Measurements from ENCODE around the gene NUP93.

The NUP93 gene

DNA sequence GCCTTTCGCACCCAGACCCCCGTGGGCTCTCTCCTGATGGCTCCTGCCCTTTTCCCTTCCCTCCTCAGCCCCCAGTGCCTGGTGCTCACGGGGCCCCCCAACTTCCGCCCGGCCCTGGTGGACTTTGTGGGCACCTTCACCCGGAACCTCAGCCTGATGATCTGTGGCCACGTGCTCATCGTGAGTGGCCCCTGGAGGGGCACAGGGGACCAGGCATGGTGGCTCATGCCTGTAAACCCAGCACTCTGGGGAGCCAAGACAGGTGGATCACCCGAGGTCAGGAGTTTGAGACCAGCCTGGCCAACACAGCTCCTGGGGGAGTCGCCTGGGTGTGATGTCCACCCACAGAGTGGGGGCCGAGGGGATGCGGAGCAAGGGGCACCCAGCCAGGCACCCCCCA lies 156.4 kb downstream of the NUP93 start:
- no peak for DNase-seq

DNA sequence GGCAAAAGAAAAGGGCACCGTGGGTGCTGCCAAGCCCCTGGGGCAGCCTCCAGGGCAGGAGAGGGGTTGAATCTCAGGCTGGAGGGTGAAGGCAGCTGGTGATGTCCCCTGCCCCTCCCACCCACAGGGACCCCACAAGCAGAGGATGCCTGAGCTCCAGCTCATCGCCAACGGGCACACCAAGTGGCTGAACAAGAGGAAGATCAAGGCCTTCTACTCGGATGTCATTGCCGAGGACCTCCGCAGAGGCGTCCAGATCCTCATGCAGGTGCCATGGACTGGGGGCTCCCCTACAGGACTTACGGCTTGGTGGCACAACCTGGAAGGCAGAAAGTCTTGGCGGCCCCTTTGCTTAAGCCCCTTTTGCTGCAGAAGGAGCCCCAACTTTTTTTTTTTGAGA lies 156.9 kb downstream of the NUP93 start:
- no peak for DNase-seq

DNA sequence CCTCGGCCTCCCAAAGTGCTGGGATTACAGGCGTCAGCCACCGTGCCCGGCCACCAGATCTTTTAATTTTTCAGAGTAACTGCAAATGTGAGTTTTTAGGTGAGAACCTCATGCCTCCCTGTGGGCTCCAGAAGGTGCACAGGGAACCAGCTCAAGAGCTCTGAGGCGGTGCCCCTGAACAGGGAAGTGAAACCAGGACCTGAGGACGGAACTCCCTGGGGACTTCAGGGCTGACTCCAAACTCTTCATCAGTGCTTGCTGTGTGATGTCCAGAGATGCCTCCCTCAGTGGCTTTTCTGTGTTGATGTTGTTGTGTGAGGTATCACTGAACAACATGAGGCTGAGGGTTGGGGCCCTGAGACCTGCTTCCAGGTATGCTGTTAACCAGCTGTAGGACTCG lies 158.9 kb downstream of the NUP93 start:
- DNase-seq = no peak

DNA sequence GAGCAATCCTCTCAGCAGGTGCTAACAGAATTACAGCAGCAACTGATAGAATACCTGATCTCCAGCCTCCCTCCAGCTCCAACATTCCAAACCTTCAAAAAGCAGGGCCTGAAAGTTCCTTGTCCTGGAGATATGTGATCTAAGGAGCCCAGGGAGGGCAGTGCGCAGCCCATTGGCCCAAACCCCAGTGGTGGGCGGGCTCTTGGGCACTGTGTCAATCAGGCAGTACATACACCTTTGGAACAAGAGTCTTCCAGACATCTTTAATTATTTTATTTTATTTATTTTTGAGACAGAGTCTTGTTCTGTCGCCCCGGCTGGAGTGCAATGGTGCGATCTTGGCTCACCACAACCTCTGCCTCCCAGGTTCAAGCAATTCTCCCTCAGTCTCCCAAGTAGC lies 159.3 kb downstream of the NUP93 start:
- no peak for DNase-seq

DNA sequence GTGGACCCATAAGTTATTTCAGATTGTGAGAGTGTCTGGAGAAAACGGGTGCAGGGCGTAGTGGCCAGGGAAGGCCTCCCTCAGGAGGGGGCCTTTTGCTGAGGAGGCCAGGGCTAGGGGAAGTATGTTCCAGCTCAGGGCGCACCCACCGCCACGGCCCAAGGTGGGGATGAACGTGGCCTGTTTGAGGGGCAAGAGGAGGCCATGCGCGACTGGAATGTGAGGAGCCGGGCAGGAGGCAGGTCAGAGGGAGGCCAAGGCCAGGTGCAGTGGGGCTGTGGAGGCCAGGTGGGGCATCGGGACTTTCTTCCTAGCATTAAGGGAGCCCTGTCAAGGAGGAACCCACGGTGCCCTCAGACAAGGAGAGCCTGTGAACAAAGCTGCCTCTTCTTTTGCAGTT lies 161.8 kb downstream of the NUP93 start:
- no peak for DNase-seq

DNA sequence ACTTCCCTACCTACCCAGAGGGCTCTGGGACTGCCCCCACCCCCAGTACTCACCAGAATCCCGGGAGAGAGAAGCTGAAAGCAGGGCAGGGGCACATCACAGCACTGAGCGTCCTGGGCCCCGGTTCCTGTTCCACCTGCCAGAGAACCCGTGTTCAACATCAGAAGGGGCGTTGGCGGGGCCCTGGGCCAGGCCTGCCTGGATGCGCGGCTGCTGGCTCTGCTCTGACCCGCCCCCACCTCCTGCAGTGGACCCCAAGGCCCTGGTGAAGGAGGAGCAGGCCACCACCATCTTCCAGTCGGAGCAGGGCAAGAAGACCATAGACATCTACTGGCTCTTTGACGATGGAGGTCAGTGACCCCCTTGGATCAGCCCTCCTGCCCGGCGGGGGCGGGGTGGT lies 162.8 kb downstream of the NUP93 start:
- DNase-seq = no peak

DNA sequence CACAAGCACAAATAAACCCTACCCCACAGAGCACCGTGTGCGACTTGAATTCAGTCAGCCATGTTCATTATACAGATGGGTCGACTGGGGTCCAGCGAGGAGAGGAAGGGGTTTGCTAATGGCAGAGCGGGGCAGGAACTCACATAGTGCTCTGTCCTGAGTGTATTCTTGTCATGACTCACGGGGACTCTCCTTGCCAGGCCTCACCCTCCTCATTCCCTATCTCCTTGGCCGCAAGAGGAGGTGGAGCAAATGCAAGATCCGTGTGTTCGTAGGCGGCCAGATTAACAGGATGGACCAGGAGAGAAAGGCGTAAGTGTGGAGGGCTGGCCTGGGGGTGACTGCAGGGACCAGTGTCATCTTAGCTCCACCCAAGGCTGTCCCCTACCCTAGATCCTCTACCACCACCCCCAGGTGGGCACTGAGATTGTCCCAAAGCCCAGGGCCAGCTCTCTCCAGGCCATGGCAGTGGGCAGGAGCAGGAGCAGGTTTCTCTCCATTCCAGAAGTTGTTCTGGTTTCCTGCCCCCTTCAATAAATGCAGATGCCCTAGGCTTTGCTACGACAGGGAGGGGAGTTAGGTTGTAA lies 164.5 kb downstream of the NUP93 start:
- no peak for DNase-seq

DNA sequence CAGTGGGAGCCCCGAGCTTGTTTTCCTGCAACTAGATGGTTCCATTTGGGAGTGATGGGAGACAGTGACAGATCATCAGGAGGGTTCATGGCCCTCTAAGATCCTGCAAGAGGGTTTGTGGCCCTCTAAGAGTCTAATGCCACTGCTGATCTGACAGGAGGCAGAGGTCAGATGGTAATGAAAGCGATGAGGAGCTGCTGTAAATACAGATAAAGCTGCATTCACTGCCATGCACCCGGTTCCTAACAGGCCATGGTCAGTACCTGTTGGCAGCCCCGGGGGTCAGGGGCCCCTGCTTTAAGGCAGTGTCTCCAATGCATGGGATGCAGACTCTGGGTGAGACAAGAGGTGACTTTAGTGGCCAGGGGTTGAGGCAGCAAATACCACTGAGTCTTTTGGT lies 165.9 kb downstream of the NUP93 start:
- no peak for DNase-seq

DNA sequence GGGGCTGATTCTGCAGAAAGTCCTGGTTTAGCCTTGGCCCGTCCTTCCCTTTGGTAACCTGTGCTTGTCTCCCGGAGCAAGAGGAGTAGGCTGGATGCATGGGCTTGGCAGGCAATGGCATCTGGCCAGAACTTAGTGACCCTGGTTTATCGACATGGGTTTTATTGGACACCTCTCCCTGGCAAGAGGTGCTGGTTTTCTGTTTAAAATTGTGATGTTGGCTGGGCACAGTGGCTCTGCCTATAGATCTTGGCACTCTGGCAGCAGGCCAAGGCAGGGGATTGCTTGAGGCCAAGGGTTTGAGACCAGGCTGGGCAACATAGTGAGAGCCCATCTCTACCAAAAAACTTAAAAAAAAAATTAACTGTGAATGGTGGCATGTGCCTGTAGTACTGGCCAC lies 166.3 kb downstream of the NUP93 start:
- DNase-seq = no peak

DNA sequence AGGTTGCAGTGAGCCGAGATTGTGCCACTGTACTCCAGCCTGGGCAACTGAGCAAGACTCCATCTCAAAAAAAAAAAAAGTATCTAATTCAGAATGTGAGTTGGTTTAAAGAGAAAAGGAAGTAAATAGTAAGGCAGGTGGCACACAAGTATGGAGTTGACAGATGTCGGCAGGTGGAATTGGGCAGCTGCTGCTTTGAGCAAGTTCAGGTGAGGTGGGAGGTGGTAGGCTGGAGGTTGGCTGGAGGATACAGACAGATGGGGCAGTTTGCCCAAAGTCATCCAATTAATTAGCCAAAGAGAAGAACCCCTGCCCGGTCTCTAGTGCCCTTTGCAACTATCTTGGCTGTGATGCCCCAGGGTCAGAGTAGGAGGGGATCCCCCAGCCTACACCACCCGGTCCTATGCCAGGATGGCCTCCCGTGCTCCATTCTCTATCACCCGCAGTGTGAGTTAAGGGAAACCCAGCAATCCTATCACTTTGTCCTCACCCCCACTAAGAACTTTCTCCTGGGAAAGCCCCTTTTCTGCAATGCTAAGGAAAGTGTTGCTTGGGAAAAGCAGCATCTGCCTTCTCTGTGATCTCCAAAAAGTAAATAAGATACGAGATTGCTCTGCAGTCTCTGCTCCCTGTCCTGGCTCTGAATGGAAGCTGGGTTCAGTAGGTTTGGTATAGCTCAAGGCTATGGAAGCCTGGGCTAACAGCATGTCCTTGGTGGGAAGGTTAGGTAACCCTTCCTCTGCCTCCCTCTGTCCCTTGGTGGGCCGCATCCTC lies 167.3 kb downstream of the NUP93 start:
- DNase-seq = no peak

DNA sequence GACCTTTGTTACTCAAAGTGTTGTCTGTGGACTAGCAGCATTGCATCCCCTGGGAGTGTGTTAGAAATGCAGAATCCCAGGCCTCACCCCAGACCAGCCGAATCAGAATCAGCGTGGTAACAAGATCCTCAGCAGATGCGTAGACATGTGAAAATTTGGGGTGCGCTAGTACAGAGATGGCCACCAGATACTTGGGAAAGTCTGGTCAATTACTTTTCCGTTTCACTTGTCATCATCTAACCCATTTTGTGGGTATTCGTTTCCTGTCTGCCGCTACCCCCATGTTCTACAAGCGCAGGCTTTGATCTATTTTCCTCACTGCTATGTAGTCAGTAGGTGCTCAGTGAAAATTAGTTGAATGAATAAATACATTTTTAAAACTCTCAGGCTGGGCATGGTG lies 168.9 kb downstream of the NUP93 start:
- no peak for DNase-seq

Data from hypothalamus (tissue), 51 donors.